GM10266 (cell line): ENCODE measurements around the gene KDM2A.
"Not testable (repeated sequence)": the region's sequence is repeated elsewhere in the genome, so short reads cannot be mapped to it uniquely, and the experiment has no call there.

Source experiments
- DNase-seq: peaks from one replicate; pipeline ENCODE4 v3.0.0; 2012; ENCODE audit errors: extremely low spot score
- CTCF ChIP-seq: IDR thresholded peaks from 2 replicates; pipeline ENCODE4 v1.5.1; 2012; ENCODE audit warnings: mild to moderate bottlenecking, low read depth; ENCODE audit not compliant: control insufficient read depth, insufficient read depth; ENCODE audit errors: missing control alignments

KDM2A gene

GRCh38 chr11:67117672-67118180 is 1.3 kb upstream of the KDM2A start:
- no peak for DNase-seq
- no peak for TF ChIP-seq CTCF

DNA sequence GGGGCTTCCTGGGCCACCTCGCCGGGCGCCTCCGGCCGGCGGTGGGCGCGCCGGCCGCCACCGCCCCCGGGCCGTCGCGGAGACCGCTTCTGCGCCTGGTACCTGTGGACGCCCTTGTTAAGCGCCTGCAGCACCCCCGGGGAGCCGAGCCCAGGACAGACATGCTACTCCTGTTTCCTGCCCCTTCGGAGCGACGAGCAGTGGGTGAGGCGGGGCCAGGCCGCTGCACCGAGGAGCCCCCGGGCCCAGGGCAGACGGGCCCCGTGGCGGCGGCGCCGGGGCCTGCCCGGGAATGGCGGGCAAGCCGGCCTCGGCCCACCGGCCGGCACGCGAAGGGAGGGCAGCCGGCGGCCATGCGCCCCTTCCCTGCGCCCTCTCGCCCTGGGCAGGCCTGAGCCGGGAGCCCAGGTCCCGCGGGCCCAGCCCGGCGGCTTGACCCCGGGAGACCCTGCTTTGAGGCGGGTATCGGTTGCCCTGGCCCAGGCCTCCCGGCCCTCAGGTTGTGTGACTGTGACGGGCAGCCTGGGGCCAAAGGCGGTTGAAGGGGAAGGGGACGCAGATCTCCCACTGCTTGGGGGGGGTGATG is 789 bp upstream of the KDM2A start:
- no peak for TF ChIP-seq CTCF
- peak; percentile 77 for DNase-seq

DNA sequence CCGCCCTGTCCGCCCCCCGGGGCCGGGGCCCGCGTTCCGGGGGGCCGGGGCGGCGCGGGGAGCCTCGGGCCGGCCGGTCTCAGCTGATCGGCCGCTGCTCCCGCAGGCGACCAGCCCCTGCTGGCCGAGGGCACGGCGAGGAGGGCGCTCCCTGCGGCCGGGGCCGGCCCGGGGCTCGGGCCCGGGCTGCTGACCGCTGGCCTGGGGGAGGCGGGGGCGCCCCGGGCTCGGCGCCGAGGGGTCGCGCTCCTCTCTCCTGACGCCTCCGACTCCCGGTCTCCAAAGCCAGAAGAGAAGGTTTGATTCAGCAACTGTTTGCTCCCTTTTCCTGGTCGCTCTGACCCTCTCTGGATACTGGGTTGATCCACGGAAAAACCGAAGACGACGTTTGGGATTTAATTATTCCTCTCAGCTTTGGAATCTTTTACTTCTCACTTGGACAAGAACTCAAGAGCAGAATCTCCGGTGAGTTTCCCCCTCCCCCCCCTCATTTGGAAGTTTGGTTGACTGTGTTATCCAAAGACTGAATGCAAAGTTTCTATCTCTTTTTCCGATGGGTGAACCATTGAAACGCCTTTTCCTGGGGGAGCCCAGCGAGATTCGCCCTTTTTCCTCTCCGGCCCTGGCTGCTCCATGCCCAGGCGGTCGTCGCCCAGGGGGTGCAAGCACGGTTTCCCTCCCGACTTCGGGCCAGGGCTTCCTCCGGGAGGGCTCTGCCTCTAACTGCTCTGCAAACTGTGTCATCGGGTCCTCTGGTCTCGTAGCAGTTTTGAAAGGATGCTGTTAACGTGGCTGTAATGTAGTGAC is 725 bp downstream of the KDM2A start:
- peak; percentile 51 for DNase-seq
- peak; percentile 2 for TF ChIP-seq CTCF

DNA sequence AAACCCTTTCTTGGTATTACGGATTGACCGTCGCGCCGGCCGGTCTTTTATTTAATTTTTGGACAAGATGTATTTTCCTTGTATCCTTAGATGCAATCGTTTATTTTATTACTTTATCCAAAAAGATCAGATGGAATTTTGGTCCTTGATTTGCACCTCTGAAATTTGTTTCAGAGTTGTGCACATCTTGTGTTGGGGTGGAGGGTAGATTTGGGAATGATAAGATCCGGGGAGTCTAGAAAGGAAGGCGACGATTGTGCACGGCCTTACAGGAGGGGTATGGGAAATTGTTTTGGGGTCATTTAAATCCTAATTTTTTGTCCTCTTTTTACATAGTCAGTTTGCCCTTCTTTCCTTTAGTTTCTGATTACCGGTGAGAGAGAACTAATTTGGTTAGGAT is 1.4 kb downstream of the KDM2A start:
- DNase-seq, result no peak
- TF ChIP-seq CTCF, result no peak

DNA sequence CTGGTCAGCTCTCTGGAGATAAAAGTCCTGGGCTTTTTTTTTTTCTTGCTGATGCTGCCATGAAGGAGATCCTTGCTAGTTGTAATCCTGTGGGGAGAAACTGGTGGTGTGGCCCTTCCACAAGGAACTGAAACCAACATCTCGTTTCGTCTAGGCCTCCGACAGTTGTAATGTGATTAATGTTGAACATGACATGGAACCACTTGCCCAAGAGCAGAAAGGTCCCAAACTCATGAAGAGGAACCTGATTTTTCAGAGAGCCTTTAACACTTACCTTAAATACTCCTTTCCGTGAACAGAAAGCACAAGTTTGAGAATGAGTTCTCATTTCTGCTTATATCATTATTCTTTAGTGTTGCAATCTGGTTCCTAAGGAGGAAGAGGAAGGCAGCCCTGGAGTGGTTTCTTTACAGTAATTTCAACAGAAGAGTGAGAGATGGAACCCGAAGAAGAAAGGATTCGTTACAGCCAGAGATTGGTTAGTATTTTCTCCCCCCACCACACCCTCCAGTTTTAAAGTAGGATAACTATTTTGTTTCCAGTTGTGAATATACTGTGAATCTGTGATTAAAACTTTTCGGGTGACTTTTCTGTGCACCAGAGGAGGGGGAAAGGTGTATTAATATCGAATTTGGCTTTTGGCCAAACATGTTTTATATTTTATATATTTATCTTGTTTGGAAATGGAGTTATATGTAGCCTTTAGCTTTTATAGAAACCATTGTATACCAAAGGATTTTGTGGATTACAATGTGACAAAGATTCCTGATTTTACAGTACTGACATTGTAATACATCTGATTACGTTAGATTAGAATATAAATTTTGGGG is 2.0 kb downstream of the KDM2A start:
- peak; percentile 63 for DNase-seq
- no peak for TF ChIP-seq CTCF

DNA sequence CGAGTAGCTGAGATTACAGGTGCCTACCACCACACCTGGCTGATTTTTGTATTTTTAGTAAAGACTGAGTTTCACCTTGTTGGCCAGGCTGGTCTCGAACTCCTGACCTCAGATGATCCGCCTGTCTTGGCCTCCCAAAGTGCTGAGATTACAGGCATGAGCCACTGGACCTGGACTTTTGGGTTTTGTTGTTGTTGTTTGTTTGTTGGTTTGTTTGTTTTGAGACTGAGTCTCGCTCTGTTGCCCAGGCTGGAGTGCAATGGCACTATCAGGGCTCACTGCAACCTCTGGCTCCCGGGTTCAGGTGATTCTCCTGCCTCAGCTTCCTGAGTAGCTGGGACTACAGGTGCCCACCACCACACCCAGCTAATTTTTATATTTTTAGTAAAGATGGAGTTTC is 4.7 kb downstream of the KDM2A start:
- not testable (repeated sequence) for DNase-seq

- DNase-seq, result not testable (repeated sequence)
These were observed 7.2 kb downstream of the KDM2A start for GRCh38 chr11:67126243-67126642.

- DNase-seq, result no peak
- no peak for TF ChIP-seq CTCF
These were observed 7.9 kb downstream of the KDM2A start for GRCh38 chr11:67126986-67127385.

DNA sequence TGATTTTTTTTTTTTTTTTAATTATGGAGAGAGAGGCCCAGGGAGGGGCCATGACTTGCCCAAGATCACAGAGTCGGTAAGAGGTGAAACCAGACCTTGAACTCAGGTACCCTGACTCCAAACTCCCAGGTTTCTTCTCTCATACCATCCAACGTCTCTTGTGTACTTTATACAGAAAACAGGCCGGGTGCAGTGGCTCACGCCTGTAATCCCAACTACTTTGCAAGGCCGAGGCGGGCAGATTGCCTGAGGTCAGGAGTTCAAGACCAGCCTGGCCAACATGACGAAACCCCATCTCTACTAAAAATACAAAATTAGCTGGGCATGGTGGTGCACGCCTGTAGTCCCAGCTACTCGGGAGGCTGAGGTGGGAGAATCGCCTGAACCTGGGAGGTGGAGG is 11.8 kb downstream of the KDM2A start:
- DNase-seq, result not testable (repeated sequence)
